ENCODE measurements around the gene TULP3. TPM values are rescaled to one million over a fixed set of nuclear protein-coding genes. Genes with fewer than 3 reads are reported as not detected.

TULP3 gene
- total RNA-seq, 1 experiment from 2014 or later: 11.7 TPM

DNA sequence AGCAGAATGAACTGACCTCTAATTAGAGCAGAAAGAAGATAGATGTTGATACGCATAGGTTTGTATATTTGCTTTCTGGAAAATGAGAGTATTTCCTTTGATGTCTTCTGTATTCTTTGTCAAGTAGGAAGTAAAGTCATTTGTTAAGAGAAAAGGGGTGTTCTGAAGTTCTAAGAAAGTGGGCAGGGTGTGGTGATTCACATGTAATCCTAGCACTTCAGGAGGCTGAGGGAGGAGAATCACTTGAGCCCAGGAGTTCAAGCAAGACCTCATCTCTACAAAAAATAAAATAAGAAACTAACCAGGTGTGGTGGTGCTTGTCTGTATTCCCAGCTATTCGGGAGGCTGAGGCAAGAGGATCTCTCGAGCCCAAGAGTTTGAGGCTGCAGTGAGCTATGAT lies 10.8 kb upstream of the TULP3 start:
- H3K4me2 ChIP-seq (ENCODE audit: low read depth, low read length, poor library complexity, severe bottlenecking): no peak overlapping the region
- DNase-seq: no peak

DNA sequence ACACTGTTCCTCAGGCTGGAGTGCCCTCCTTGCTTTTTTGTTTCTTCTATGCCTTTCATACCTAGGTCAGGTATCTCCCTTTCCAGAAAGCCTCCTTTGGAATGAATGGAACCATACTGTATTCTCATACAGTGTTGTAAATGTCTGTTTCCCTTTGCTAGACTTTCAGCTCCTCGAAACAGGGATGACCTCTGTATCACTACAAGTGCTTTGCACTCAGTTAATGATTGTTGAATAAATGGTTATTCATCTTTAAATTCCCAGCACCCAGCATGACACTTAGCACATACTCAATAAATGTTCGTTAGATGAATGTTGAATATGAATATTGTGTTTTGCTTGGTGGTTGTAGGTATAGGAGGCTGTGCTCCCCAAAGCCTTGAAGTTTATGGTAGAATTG lies 5.9 kb upstream of the TULP3 start:
- H3K4me3 ChIP-seq (ENCODE audit: low read length): no peak overlapping the region
- no peak overlapping the region for H3K4me2 ChIP-seq (ENCODE audit: low read depth, low read length, poor library complexity, severe bottlenecking)
- no peaks in the 10 kb centered on the region for H4K20me1 ChIP-seq (ENCODE audit: insufficient read depth, low read depth, low read length)
- peaks cover 15% of the 10 kb centered on the region for H3K36me3 ChIP-seq (ENCODE audit: insufficient read depth, low read length)
- no peaks in the 10 kb centered on the region for H3K9me3 ChIP-seq (ENCODE audit: low read length)
- H3K9me2 ChIP-seq (replicated peaks; ENCODE audit: insufficient read depth, low read length): no peaks in the 10 kb centered on the region
- H3K4me1 ChIP-seq (ENCODE audit: low read length): peaks cover 7% of the 10 kb centered on the region
- peak overlapping the region; percentile 9; the same call in 1 of the 2 replicates for H3K27ac ChIP-seq (ENCODE audit: low read length)
- no peak overlapping the region for H3K9ac ChIP-seq (ENCODE audit: low read length)
- peaks cover 25% of the 10 kb centered on the region for H3K79me2 ChIP-seq (ENCODE audit: low read length)
- DNase-seq: no peak
- no peaks in the 10 kb centered on the region for H3K27me3 ChIP-seq (ENCODE audit: low read length)
- H2AFZ ChIP-seq (ENCODE audit: low read length): no peak overlapping the region

More for the DNA sequence above, 10.8 kb upstream of the TULP3 start:
- Histone ChIP-seq H3K27me3 (ENCODE audit: low read length) (no peaks in the 10 kb centered on the region), H3K9ac (ENCODE audit: low read length) (no peak overlapping the region), H3K4me3 (ENCODE audit: low read length) (no peak overlapping the region), H2AFZ (ENCODE audit: low read length) (no peak overlapping the region), H4K20me1 (ENCODE audit: insufficient read depth, low read depth, low read length) (no peaks in the 10 kb centered on the region; the same call in 1 of the 2 replicates), H3K79me2 (ENCODE audit: low read length) (peaks cover 71% of the 10 kb centered on the region), H3K36me3 (ENCODE audit: insufficient read depth, low read length) (peaks cover 5% of the 10 kb centered on the region; the same call in 1 of the 2 replicates), H3K9me2 (replicated peaks; ENCODE audit: insufficient read depth, low read length) (no peaks in the 10 kb centered on the region), H3K4me1 (ENCODE audit: low read length) (peaks cover 27% of the 10 kb centered on the region), H3K27ac (ENCODE audit: low read length) (no peak overlapping the region), H3K9me3 (ENCODE audit: low read length) (no peaks in the 10 kb centered on the region)

DNA sequence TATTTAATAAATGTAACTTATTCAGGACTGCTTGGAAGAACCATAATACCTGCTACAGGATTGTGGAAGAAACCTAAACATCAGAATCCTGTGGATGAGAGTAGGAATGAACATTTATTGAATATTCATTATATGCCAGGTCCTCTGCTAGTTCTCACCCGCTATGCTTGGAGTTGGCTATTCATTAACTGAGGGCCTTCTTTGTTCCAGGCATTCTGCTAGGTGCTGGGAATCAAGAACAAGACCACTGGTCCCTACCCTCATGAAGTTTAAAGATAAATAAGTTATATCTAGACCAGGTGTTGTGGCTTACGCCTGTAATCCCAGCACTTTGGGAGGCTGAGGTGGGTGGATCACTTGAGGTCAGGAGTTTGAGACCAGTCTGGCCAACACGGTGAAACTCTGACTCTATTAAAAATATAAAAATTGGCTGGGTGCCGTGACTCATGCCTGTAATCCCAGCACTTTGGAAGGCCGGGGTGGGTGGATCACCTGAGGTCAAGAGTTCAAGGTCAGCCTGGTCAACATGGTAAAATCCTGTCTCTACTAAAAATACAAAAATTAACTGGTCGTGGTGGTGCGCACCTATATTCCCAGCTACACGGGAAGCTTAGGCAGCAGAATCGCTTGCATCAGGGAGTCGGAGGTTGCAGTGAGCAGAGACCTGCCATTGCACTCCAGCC lies 3.8 kb upstream of the TULP3 start:
- no peaks in the 10 kb centered on the region for H3K9me3 ChIP-seq (ENCODE audit: low read length)
- peaks cover 20% of the 10 kb centered on the region for H3K4me1 ChIP-seq (ENCODE audit: low read length)
- H3K27me3 ChIP-seq (ENCODE audit: low read length): no peaks in the 10 kb centered on the region
- peaks cover 16% of the 10 kb centered on the region for H3K79me2 ChIP-seq (ENCODE audit: low read length)
- no peak overlapping the region for H2AFZ ChIP-seq (ENCODE audit: low read length)
- no peak overlapping the region for H3K4me3 ChIP-seq (ENCODE audit: low read length)
- no peak for DNase-seq
- H3K36me3 ChIP-seq (ENCODE audit: insufficient read depth, low read length): peaks cover 15% of the 10 kb centered on the region
- no peaks in the 10 kb centered on the region for H4K20me1 ChIP-seq (ENCODE audit: insufficient read depth, low read depth, low read length)
- no peak overlapping the region for H3K27ac ChIP-seq (ENCODE audit: low read length)
- H3K9ac ChIP-seq (ENCODE audit: low read length): no peak overlapping the region
- H3K4me2 ChIP-seq (ENCODE audit: low read depth, low read length, poor library complexity, severe bottlenecking): no peak overlapping the region
- no peaks in the 10 kb centered on the region for H3K9me2 ChIP-seq (replicated peaks; ENCODE audit: insufficient read depth, low read length)

DNA sequence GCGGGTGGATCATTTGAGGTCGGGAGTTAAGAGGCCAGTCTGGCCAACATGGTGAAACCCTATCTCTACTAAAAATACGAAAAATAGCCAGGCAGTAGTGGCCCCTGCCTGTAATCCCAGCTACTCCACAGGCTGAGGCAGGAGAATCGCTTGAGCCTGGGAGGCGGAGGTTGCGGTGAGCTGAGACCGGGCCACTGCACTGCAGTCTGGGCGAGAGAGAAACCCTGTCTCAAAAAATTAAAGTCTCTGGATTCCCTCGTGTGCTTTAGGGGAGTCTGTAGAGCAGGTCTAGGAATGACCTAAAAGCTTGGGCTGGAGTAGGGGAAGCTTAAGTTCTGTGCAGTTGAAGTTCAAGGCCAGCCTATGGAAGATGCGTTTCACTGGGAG lies 697 bp upstream of the TULP3 start:
- Histone ChIP-seq H3K36me3 (ENCODE audit: insufficient read depth, low read length) (peaks cover 11% of the 10 kb centered on the region), H3K9me2 (replicated peaks; ENCODE audit: insufficient read depth, low read length) (no peaks in the 10 kb centered on the region), H3K79me2 (ENCODE audit: low read length) (peaks cover 16% of the 10 kb centered on the region), H3K4me3 (ENCODE audit: low read length) (peak overlapping the region; percentile 76), H3K4me2 (ENCODE audit: low read depth, low read length, poor library complexity, severe bottlenecking) (peak overlapping the region; percentile 84), H2AFZ (ENCODE audit: low read length) (peak overlapping the region; percentile 59; the same call in 1 of the 2 replicates), H3K9ac (ENCODE audit: low read length) (peak overlapping the region; percentile 79), H3K4me1 (ENCODE audit: low read length) (peaks cover 18% of the 10 kb centered on the region), H3K27me3 (ENCODE audit: low read length) (no peaks in the 10 kb centered on the region), H4K20me1 (ENCODE audit: insufficient read depth, low read depth, low read length) (no peaks in the 10 kb centered on the region), H3K27ac (ENCODE audit: low read length) (peak overlapping the region; percentile 44; the same call in 1 of the 2 replicates), H3K9me3 (ENCODE audit: low read length) (no peaks in the 10 kb centered on the region)
- no peak for DNase-seq

DNA sequence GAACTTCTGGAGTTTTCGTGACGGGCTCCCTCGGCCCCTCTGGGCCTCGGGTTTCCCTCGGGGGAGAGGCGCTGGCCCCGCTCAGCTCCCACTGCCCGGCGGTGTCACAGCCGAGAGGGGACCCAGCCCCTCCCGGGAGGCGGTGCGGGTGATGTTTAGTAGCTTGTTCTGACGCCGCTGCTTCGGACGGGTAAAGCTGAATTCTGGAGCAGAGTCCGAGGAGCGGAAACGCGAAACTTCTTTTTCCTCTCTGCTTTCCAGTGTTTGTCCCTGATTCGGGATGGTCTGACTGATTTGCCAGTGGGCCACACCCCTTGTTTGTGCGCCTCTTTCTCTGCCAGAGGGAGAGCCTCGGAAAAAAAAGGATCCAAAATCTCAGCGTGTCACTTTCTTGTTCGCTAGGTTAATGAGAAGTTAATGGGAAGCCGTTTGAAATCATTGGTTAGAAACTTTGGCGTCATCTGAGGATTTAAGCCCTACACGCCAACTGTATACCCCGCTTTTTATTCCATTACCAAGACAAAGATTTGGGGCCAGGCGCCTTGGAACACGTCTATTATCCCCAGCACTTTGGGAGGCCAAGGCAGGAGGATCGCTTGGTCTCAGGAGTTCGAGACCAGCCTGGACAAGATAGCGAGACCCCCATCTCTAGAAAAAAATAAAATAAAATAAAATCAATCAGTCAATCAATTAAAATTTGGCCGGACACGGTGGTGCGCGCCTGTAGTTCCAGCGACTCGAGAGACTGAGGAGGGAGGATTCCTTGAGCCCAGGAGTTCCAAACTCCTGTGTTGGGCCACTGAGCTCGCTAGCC lies 756 bp downstream of the TULP3 start:
- Histone ChIP-seq H3K36me3 (ENCODE audit: insufficient read depth, low read length) (peaks cover 5% of the 10 kb centered on the region; the same call in 1 of the 2 replicates), H3K27ac (ENCODE audit: low read length) (no peak overlapping the region), H3K9me3 (ENCODE audit: low read length) (no peaks in the 10 kb centered on the region), H3K9me2 (replicated peaks; ENCODE audit: insufficient read depth, low read length) (no peaks in the 10 kb centered on the region), H3K27me3 (ENCODE audit: low read length) (no peaks in the 10 kb centered on the region), H3K79me2 (ENCODE audit: low read length) (peaks cover 28% of the 10 kb centered on the region), H2AFZ (ENCODE audit: low read length) (peak overlapping the region; percentile 76), H4K20me1 (ENCODE audit: insufficient read depth, low read depth, low read length) (no peaks in the 10 kb centered on the region), H3K4me1 (ENCODE audit: low read length) (peaks cover 16% of the 10 kb centered on the region), H3K4me3 (ENCODE audit: low read length) (peak overlapping the region; percentile 76), H3K9ac (ENCODE audit: low read length) (peak overlapping the region; percentile 79), H3K4me2 (ENCODE audit: low read depth, low read length, poor library complexity, severe bottlenecking) (peak overlapping the region; percentile 84)
- DNase-seq: peak; percentile 61

DNA sequence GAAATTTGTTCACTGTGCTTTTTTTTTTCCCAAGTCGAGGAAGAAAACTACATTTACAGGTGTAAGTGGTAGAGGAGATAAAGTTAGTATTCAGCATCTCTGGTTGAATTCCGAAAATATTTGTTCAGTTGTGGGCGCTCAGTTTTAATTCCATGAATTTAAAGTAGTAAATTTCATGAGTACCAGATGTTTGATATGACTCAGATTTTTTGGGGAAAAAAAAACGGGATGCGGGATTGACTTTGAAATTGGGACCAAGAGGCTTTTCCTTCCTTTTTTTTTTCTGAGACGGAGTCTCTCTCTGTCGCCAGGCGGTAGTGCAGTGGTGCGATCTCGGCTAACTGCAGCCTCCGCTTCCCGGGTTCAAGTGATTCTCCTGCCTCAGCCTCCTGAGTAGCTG lies 1.6 kb downstream of the TULP3 start:
- Histone ChIP-seq H3K36me3 (ENCODE audit: insufficient read depth, low read length) (peaks cover 5% of the 10 kb centered on the region; the same call in 1 of the 2 replicates), H3K27ac (ENCODE audit: low read length) (no peak overlapping the region), H2AFZ (ENCODE audit: low read length) (no peak overlapping the region), H3K79me2 (ENCODE audit: low read length) (peaks cover 28% of the 10 kb centered on the region), H3K4me3 (ENCODE audit: low read length) (no peak overlapping the region), H4K20me1 (ENCODE audit: insufficient read depth, low read depth, low read length) (no peaks in the 10 kb centered on the region), H3K4me1 (ENCODE audit: low read length) (peaks cover 16% of the 10 kb centered on the region), H3K4me2 (ENCODE audit: low read depth, low read length, poor library complexity, severe bottlenecking) (peak overlapping the region; percentile 84), H3K9ac (ENCODE audit: low read length) (no peak overlapping the region), H3K9me2 (replicated peaks; ENCODE audit: insufficient read depth, low read length) (no peaks in the 10 kb centered on the region), H3K9me3 (ENCODE audit: low read length) (no peaks in the 10 kb centered on the region), H3K27me3 (ENCODE audit: low read length) (no peaks in the 10 kb centered on the region)
- DNase-seq: no peak

DNA sequence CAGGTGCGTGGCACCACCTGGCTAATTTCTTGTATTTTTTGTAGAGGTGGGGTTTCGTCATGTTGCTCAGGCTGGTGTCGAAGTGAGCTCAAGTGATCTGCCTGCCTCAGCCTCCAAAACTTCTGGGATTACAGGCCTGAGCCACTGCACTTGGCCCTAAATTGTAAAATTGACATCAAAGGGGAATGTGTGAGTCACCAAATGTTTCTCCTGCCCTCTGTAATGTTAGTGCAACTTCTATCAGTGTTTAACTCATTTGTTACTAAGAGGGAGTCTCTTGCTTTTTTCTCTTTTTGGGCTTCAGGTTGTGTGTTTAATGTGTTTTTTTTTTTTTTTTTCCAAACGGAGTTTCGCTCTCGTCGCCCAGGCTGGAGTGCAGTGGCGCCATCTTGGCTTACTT lies 2.3 kb downstream of the TULP3 start:
- H3K9me3 ChIP-seq (ENCODE audit: low read length): no peaks in the 10 kb centered on the region
- H3K9me2 ChIP-seq (replicated peaks; ENCODE audit: insufficient read depth, low read length): no peaks in the 10 kb centered on the region
- H3K27ac ChIP-seq (ENCODE audit: low read length): no peak overlapping the region
- peaks cover 3% of the 10 kb centered on the region; the same call in 1 of the 2 replicates for H3K36me3 ChIP-seq (ENCODE audit: insufficient read depth, low read length)
- no peak for DNase-seq
- peaks cover 16% of the 10 kb centered on the region for H3K4me1 ChIP-seq (ENCODE audit: low read length)
- no peaks in the 10 kb centered on the region for H3K27me3 ChIP-seq (ENCODE audit: low read length)
- peaks cover 28% of the 10 kb centered on the region for H3K79me2 ChIP-seq (ENCODE audit: low read length)
- H4K20me1 ChIP-seq (ENCODE audit: insufficient read depth, low read depth, low read length): no peaks in the 10 kb centered on the region
- no peak overlapping the region for H3K4me2 ChIP-seq (ENCODE audit: low read depth, low read length, poor library complexity, severe bottlenecking)
- no peak overlapping the region for H3K4me3 ChIP-seq (ENCODE audit: low read length)
- no peak overlapping the region for H2AFZ ChIP-seq (ENCODE audit: low read length)
- H3K9ac ChIP-seq (ENCODE audit: low read length): no peak overlapping the region

DNA sequence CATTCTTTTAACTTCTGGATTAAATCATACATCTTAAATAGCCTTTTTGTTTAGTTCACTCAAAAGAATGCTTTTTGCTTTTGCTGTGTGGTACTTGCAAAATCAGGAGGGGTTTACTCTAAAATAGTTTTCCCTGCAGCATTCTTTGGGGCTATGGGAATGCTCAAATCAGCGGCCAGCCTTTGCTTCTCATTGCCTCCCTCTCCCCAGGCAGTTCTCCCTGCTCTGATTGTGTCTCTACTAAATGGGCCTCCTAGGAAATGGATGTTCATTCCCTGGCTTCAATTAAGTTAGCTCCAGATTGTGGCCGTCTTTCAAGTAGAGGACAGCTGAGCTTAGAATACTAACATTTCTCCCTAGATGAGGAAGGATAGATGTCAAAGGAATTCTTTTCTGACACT lies 4.4 kb downstream of the TULP3 start:
- no peaks in the 10 kb centered on the region for H3K27me3 ChIP-seq (ENCODE audit: low read length)
- H3K27ac ChIP-seq (ENCODE audit: low read length): no peak overlapping the region
- H3K4me2 ChIP-seq (ENCODE audit: low read depth, low read length, poor library complexity, severe bottlenecking): no peak overlapping the region
- H3K79me2 ChIP-seq (ENCODE audit: low read length): peaks cover 34% of the 10 kb centered on the region
- no peak overlapping the region for H2AFZ ChIP-seq (ENCODE audit: low read length)
- no peaks in the 10 kb centered on the region for H3K36me3 ChIP-seq (ENCODE audit: insufficient read depth, low read length)
- no peak overlapping the region for H3K9ac ChIP-seq (ENCODE audit: low read length)
- H3K9me3 ChIP-seq (ENCODE audit: low read length): no peaks in the 10 kb centered on the region
- H3K4me1 ChIP-seq (ENCODE audit: low read length): peaks cover 14% of the 10 kb centered on the region
- H3K9me2 ChIP-seq (replicated peaks; ENCODE audit: insufficient read depth, low read length): no peaks in the 10 kb centered on the region
- no peaks in the 10 kb centered on the region; the same call in 1 of the 2 replicates for H4K20me1 ChIP-seq (ENCODE audit: insufficient read depth, low read depth, low read length)
- H3K4me3 ChIP-seq (ENCODE audit: low read length): no peak overlapping the region
- DNase-seq: no peak
